ENCODE results near the gene IL1RAPL1.

DNA sequence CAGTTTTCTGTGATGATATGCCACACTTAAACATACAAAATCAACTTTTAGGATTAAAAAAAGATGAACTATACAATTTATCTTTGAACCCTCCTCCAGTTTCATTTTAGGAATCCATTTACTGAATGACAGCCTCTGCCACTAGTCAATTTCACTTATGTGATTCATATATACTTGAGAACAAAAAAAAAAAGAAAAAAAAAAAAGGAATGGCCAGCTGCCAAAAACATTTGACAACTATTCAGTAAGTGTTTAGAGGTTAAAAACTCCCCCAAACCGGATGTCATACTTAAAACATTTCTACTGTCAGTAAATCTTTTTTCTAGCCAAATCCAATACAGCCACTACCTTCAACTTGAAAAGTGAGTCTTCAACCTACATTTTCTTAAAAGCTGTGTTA is 1361.4 kb downstream of the IL1RAPL1 start:
- TF ChIP-seq, protein P1, sequence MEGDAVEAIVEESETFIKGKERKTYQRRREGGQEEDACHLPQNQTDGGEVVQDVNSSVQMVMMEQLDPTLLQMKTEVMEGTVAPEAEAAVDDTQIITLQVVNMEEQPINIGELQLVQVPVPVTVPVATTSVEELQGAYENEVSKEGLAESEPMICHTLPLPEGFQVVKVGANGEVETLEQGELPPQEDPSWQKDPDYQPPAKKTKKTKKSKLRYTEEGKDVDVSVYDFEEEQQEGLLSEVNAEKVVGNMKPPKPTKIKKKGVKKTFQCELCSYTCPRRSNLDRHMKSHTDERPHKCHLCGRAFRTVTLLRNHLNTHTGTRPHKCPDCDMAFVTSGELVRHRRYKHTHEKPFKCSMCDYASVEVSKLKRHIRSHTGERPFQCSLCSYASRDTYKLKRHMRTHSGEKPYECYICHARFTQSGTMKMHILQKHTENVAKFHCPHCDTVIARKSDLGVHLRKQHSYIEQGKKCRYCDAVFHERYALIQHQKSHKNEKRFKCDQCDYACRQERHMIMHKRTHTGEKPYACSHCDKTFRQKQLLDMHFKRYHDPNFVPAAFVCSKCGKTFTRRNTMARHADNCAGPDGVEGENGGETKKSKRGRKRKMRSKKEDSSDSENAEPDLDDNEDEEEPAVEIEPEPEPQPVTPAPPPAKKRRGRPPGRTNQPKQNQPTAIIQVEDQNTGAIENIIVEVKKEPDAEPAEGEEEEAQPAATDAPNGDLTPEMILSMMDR (conservative IDR thresholded peaks at IDR 0.05 in 1 of 2, IDR thresholded peaks at IDR 0.05 in 1 of 2; ENCODE audit: low read depth in 1 of 2, low read length in 2 of 2), result no peak
- no peak for TF ChIP-seq EZH2 (IDR thresholded peaks at IDR 0.05; ENCODE audit: low read length, missing control alignments)

Data from fibroblast of lung (primary cell).